IMR-90 (cell line): ENCODE measurements around the gene TMEM40. TPM values are rescaled to one million over a fixed set of nuclear protein-coding genes. Genes with fewer than 3 reads are reported as not detected.

Experiments used
- ATAC-seq: fragments of 200-7000 bp; cut with Tn5 transposase; 2 replicates; pipeline ENCODE4 v1.9.1; 2020; ENCODE audit warnings: low read depth, mild to moderate bottlenecking, moderate library complexity
- BruUV-seq: library from RNA; stranded (reverse); fragments of 400-500 nt; replicated peaks from 2 replicates; lab custom pipeline; 2021; lab: Mats Ljungman, UMichigan
- CTCF ChIA-PET: fragments of 300-600 bp; formaldehyde crosslinking; extraction: SDS; loops from one replicate; lab custom pipeline; 2021; ENCODE audit warnings: antibody characterized with exemption; lab: Yijun Ruan, JAX
- POLR2A ChIA-PET: fragments of 300-600 bp; sonication (Branson Sonifier 250); formaldehyde crosslinking; loops from one replicate; lab custom pipeline; 2022; ENCODE audit warnings: antibody characterized with exemption; ENCODE audit not compliant: unreplicated experiment; lab: Charles Lee
- DNase-seq: peaks from one replicate; pipeline ENCODE4 v3.0.0; 2013
- H2AFZ ChIP-seq: replicated peaks from 2 replicates; pipeline ENCODE3; 2013; ENCODE audit warnings: low read length, mild to moderate bottlenecking; ENCODE audit not compliant: poor library complexity
- H2AK5ac ChIP-seq: 2 replicates; pipeline ENCODE4 v1.6.1; 2013; ENCODE audit warnings: low read depth, low read length, inconsistent platforms
- H2AK9ac ChIP-seq: replicated peaks from 2 replicates; pipeline ENCODE3; 2013; ENCODE audit warnings: mild to moderate bottlenecking, low read depth, low read length, moderate library complexity; ENCODE audit not compliant: poor library complexity
- H2BK120ac ChIP-seq: 2 replicates; pipeline ENCODE4 v1.6.1; 2013; ENCODE audit warnings: low read depth, low read length, inconsistent platforms
- H2BK15ac ChIP-seq: 3 replicates; pipeline ENCODE4 v1.6.1; 2013; ENCODE audit warnings: low read depth, low read length, inconsistent platforms
- H2BK20ac ChIP-seq: 2 replicates; pipeline ENCODE4 v1.6.1; 2013; ENCODE audit warnings: low read depth, mild to moderate bottlenecking, inconsistent platforms, low read length, moderate library complexity
- H2BK5ac ChIP-seq: 2 replicates; pipeline ENCODE4 v1.6.1; 2013; ENCODE audit warnings: mild to moderate bottlenecking, low read depth, low read length, inconsistent platforms; ENCODE audit not compliant: poor library complexity, severe bottlenecking
- H3K14ac ChIP-seq: replicated peaks from 2 replicates; pipeline ENCODE4 v1.6.1; 2013; ENCODE audit warnings: low read depth, low read length, inconsistent platforms
- H3K18ac ChIP-seq: 2 replicates; pipeline ENCODE4 v1.6.1; 2013; ENCODE audit warnings: low read depth, low read length, control low read depth
- H3K23ac ChIP-seq: 2 replicates; pipeline ENCODE4 v1.6.1; 2013; ENCODE audit warnings: low read depth, low read length, inconsistent platforms
- H3K27ac ChIP-seq: 2 replicates; pipeline ENCODE4 v1.5.1; 2013; ENCODE audit warnings: mild to moderate bottlenecking, control low read depth, low read length; ENCODE audit not compliant: insufficient read depth
- H3K27me3 ChIP-seq: 2 replicates; pipeline ENCODE4 v1.6.1; 2013; ENCODE audit warnings: low read length; ENCODE audit not compliant: control insufficient read depth, insufficient read depth
- H3K36me3 ChIP-seq: 2 replicates; pipeline ENCODE4 v1.6.1; 2013; ENCODE audit warnings: low read length, mixed read lengths; ENCODE audit not compliant: control insufficient read depth, insufficient read depth
- H3K4ac ChIP-seq: 2 replicates; pipeline ENCODE4 v1.6.1; 2013; ENCODE audit warnings: low read depth, low read length, inconsistent platforms
- H3K4me1 ChIP-seq: 2 replicates; pipeline ENCODE4 v1.6.1; 2013; ENCODE audit warnings: low read length, mixed read lengths; ENCODE audit not compliant: control insufficient read depth, insufficient read depth
- H3K4me2 ChIP-seq: 2 replicates; pipeline ENCODE4 v1.6.1; 2013; ENCODE audit warnings: low read depth, mild to moderate bottlenecking, control low read depth, low read length, moderate library complexity
- H3K4me3 ChIP-seq: 2 replicates; pipeline ENCODE4 v1.5.1; 2013; ENCODE audit warnings: low read depth, mild to moderate bottlenecking, control low read depth, low read length, moderate library complexity; ENCODE audit not compliant: insufficient read depth
- H3K56ac ChIP-seq: 2 replicates; pipeline ENCODE4 v1.6.1; 2013; ENCODE audit warnings: low read length, inconsistent platforms; ENCODE audit not compliant: insufficient read depth; ENCODE audit errors: extremely low read depth
- H3K79me1 ChIP-seq, 2 experiments: 2 replicates each; pipeline ENCODE4 v1.6.1; 2013; ENCODE audit warnings: low read length in 2 of 2, inconsistent platforms in 1 of 2, low read depth in 1 of 2
- H3K9ac ChIP-seq: 2 replicates; pipeline ENCODE4 v1.6.1; 2013; ENCODE audit warnings: low read depth, low read length, control low read depth
- H3K9me1 ChIP-seq: 2 replicates; pipeline ENCODE4 v1.6.1; 2013; ENCODE audit warnings: low read length, inconsistent platforms; ENCODE audit not compliant: insufficient read depth
- H3K9me3 ChIP-seq: 2 replicates; pipeline ENCODE4 v1.6.1; 2013; ENCODE audit warnings: low read length; ENCODE audit not compliant: control insufficient read depth, insufficient read depth
- H4K20me1 ChIP-seq: 2 replicates; pipeline ENCODE4 v1.6.1; 2013; ENCODE audit warnings: low read length, inconsistent platforms; ENCODE audit not compliant: insufficient read depth
- H4K5ac ChIP-seq: 2 replicates; pipeline ENCODE4 v1.6.1; 2013; ENCODE audit warnings: mild to moderate bottlenecking, low read depth, low read length, control low read depth
- H4K8ac ChIP-seq, 2 experiments: 2 replicates each; pipeline ENCODE4 v1.6.1; 2013; ENCODE audit warnings: low read depth in 2 of 2, low read length in 2 of 2, control low read depth in 1 of 2, inconsistent platforms in 1 of 2
- H4K91ac ChIP-seq: 2 replicates; pipeline ENCODE4 v1.6.1; 2013; ENCODE audit warnings: low read depth, low read length, inconsistent platforms; ENCODE audit not compliant: insufficient read depth
- BHLHE40 ChIP-seq: fragments of 150-350 bp; IDR thresholded peaks from 2 replicates; pipeline ENCODE4 v1.6.1; 2016; ENCODE audit warnings: mild to moderate bottlenecking, low read depth, low read length
- CEBPB ChIP-seq: IDR thresholded peaks from 2 replicates; pipeline ENCODE4 v1.6.1; 2012; ENCODE audit warnings: low read depth, low read length, improper control_type of control experiment
- CHD1 ChIP-seq: IDR thresholded peaks from 2 replicates; pipeline ENCODE4 v1.6.1; 2012; ENCODE audit warnings: low read depth, low read length, improper control_type of control experiment
- ELK1 ChIP-seq: fragments of 150-350 bp; IDR thresholded peaks from 2 replicates; pipeline ENCODE4 v1.6.1; 2016; ENCODE audit warnings: low read depth, mild to moderate bottlenecking, low read length, moderate library complexity, borderline replicate concordance
- FOS ChIP-seq: fragments of 150-350 bp; IDR thresholded peaks from 2 replicates; pipeline ENCODE4 v1.6.1; 2016; ENCODE audit warnings: low read depth, low read length
- MAFK ChIP-seq: IDR thresholded peaks from 2 replicates; pipeline ENCODE4 v1.6.1; 2012; ENCODE audit warnings: low read depth, low read length, improper control_type of control experiment
- MAZ ChIP-seq: IDR thresholded peaks from 2 replicates; pipeline ENCODE4 v1.6.1; 2012; ENCODE audit warnings: low read depth, mild to moderate bottlenecking, low read length, improper control_type of control experiment, moderate library complexity, borderline replicate concordance
- MXI1 ChIP-seq: IDR thresholded peaks from 2 replicates; pipeline ENCODE4 v1.6.1; 2012; ENCODE audit warnings: low read depth, mild to moderate bottlenecking, low read length, moderate library complexity, borderline replicate concordance
- NFE2L2 ChIP-seq: fragments of 150-350 bp; IDR thresholded peaks from 2 replicates; pipeline ENCODE4 v1.6.1; 2016; ENCODE audit warnings: low read depth, mild to moderate bottlenecking, low read length
- POLR2A ChIP-seq: IDR thresholded peaks from 2 replicates; pipeline ENCODE4 v1.6.1; 2012; ENCODE audit warnings: mild to moderate bottlenecking, low read depth, low read length
- RAD21 ChIP-seq: IDR thresholded peaks from 2 replicates; pipeline ENCODE4 v1.6.1; 2012; ENCODE audit warnings: low read length, improper control_type of control experiment
- RCOR1 ChIP-seq: IDR thresholded peaks from 2 replicates; pipeline ENCODE4 v1.6.1; 2012; ENCODE audit warnings: mild to moderate bottlenecking, low read length, improper control_type of control experiment; ENCODE audit not compliant: insufficient replicate concordance
- RFX5 ChIP-seq: IDR thresholded peaks from 2 replicates; pipeline ENCODE4 v1.8.0; 2012; ENCODE audit warnings: low read depth, mild to moderate bottlenecking, low read length, moderate library complexity
- SMC3 ChIP-seq: fragments of 150-350 bp; IDR thresholded peaks from 2 replicates; pipeline ENCODE4 v1.6.1; 2016; ENCODE audit warnings: low read depth, mild to moderate bottlenecking, antibody characterized with exemption, low read length, moderate library complexity
- USF2 ChIP-seq: fragments of 150-350 bp; IDR thresholded peaks from 2 replicates; pipeline ENCODE4 v1.6.1; 2017; ENCODE audit warnings: mild to moderate bottlenecking, antibody characterized with exemption, low read length, low read depth
- WGBS, 2 experiments: methylation state at CpG; one replicate each; pipeline versions ENCODE4 v1.1.5 to v1.1.7; 2013; ENCODE audit warnings: missing lambda C conversion rate in 2 of 2; ENCODE audit not compliant: insufficient read length in 1 of 2; ENCODE audit errors: extremely low coverage in 2 of 2; 5-methylcytosine and 5-hydroxymethylcytosine counted together
- dilution Hi-C: fragments of 300-500 bp; cut with HindIII; formaldehyde crosslinking; loops from one replicate; pipeline ENCODE4 v1.14.3; 2018; ENCODE audit warnings: low sequenced_read_pairs; ENCODE audit not compliant: unreplicated experiment
- in situ Hi-C: fragments of 300-500 bp; cut with MboI; formaldehyde crosslinking; loops from 3 replicates; pipeline ENCODE4 v1.14.3; 2019; ENCODE audit warnings: low sequenced_read_pairs, inconsistent platforms, mixed read lengths
- intact Hi-C: fragments of 100-400 bp; cut with micrococcal nuclease; formaldehyde crosslinking; loops from 2 replicates; pipeline ENCODE4 v1.10.0; 2022
- polyA plus RNA-seq, 3 experiments: library from polyadenylated mRNA; depleted of rRNA; stranded (reverse); fragments of >200 nt; gene quantifications; 2 replicates each; pipeline ENCODE4 v1.2.3, GENCODE V29; 2012; ENCODE audit warnings: low replicate concordance in 1 of 3
- total RNA-seq: library from RNA; depleted of rRNA; stranded (reverse); fragments of >200 nt; gene quantifications from 2 replicates; pipeline ENCODE4 v1.2.3, GENCODE V29; 2012
- TF ChIP-seq, protein P1 (sequence below): conservative IDR thresholded peaks from 2 replicates; pipeline ENCODE4 v1.5.1; 2012; ENCODE audit warnings: mild to moderate bottlenecking, low read depth, low read length, improper control_type of control experiment

TMEM40 gene
- total and polyA plus RNA-seq, 2 of the 4 experiments (the other 2 are of a cell fraction) = 0.27 TPM; not detected in 1

GRCh38 chr3:12727937-12728336 is 31.1 kb downstream of the TMEM40 start:
- in situ Hi-C loops (no loop called here), dilution Hi-C loops (no loop called here), intact Hi-C loops (no loop called here)
- Histone ChIP-seq H3K56ac (no peak overlapping the region), H3K4me1 (peaks cover 3% of the 10 kb centered on the region; the same call in 1 of the 2 replicates), H4K91ac (no peak overlapping the region), H3K4me2 (no peak overlapping the region), H3K14ac (no peak overlapping the region), H3K36me3 (no peaks in the 10 kb centered on the region), H3K27me3 (peaks cover 2% of the 10 kb centered on the region; the same call in 1 of the 2 replicates), H4K20me1 (no peaks in the 10 kb centered on the region), H2AFZ (no peak overlapping the region), H3K9me1 (no peaks in the 10 kb centered on the region), H3K4me3 (no peak overlapping the region), H3K18ac (no peak overlapping the region), H3K9ac (no peak overlapping the region), H3K9me3 (peaks cover 9% of the 10 kb centered on the region; the same call in 1 of the 2 replicates), H2AK9ac (no peak overlapping the region), H2BK120ac (no peak overlapping the region), H3K27ac (no peak overlapping the region), H3K4ac (no peak overlapping the region), H4K8ac (no peak overlapping the region), H2BK5ac (no peak overlapping the region), H4K5ac (no peak overlapping the region), H2BK20ac (no peak overlapping the region), H3K79me1 (no peaks in the 10 kb centered on the region), H3K23ac (no peak overlapping the region), H2BK15ac (no peak overlapping the region), H2AK5ac (no peak overlapping the region)
- no TSS peak for BruUV-seq
- no peak for DNase-seq
- ChIA-PET POLR2A (no interaction called here), CTCF (no interaction called here)
- WGBS, 2 experiments = no CpG with 5 or more reads among the region's 2 CpGs
- TF ChIP-seq MAZ (no peak), NFE2L2 (no peak), SMC3 (no peak), MXI1 (no peak), RFX5 (no peak), CEBPB (no peak), RAD21 (no peak), ELK1 (no peak), POLR2A (no peak), CHD1 (no peak), FOS (no peak), USF2 (no peak), RCOR1 (no peak), BHLHE40 (no peak), MAFK (no peak)
- TF ChIP-seq, protein P1, sequence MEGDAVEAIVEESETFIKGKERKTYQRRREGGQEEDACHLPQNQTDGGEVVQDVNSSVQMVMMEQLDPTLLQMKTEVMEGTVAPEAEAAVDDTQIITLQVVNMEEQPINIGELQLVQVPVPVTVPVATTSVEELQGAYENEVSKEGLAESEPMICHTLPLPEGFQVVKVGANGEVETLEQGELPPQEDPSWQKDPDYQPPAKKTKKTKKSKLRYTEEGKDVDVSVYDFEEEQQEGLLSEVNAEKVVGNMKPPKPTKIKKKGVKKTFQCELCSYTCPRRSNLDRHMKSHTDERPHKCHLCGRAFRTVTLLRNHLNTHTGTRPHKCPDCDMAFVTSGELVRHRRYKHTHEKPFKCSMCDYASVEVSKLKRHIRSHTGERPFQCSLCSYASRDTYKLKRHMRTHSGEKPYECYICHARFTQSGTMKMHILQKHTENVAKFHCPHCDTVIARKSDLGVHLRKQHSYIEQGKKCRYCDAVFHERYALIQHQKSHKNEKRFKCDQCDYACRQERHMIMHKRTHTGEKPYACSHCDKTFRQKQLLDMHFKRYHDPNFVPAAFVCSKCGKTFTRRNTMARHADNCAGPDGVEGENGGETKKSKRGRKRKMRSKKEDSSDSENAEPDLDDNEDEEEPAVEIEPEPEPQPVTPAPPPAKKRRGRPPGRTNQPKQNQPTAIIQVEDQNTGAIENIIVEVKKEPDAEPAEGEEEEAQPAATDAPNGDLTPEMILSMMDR = no peak
- ATAC-seq = no peak
